ENCODE results near the gene ZNF771.
"Not testable (repeated sequence)": the region's sequence is repeated elsewhere in the genome, so short reads cannot be mapped to it uniquely, and the experiment has no call there.

Gene ZNF771

GRCh38 chr16:30380803-30381208, 26.6 kb upstream of the ZNF771 start:
- H3K4me3 ChIP-seq (ENCODE audit: low read length) = no peak overlapping the region
- TF ChIP-seq ZNF274 (IDR thresholded peaks at IDR 0.05; ENCODE audit: low read depth, low read length) = no peak

- H3K4me3 ChIP-seq (ENCODE audit: low read length) = peak overlapping the region; percentile 59; the same call in 1 of the 2 replicates
- no peak for TF ChIP-seq ZNF274 (IDR thresholded peaks at IDR 0.05; ENCODE audit: low read depth, low read length)
Measured at GRCh38 chr16:30381291-30382041, 25.9 kb upstream of the ZNF771 start.

- no peak for TF ChIP-seq ZNF274 (IDR thresholded peaks at IDR 0.05; ENCODE audit: low read depth, low read length)
Measured at GRCh38 chr16:30382111-30382881, 25.1 kb upstream of the ZNF771 start, which contains the start of gene SEPTIN1. Gene SEPTIN1, minus strand, starts transcription at chr16:30382561. Its CDS starts 19 bp downstream, at chr16:30382542.

GRCh38 chr16:30383521-30383920, 23.9 kb upstream of the ZNF771 start:
- H3K4me3 ChIP-seq (ENCODE audit: low read length) = no peak overlapping the region
- TF ChIP-seq ZNF274 (IDR thresholded peaks at IDR 0.05; ENCODE audit: low read depth, low read length) = no peak

More at GRCh38 chr16:30382111-30382881, 25.1 kb upstream of the ZNF771 start, which contains the start of gene SEPTIN1:
- peak within 1 kb of the TSS; percentile 59; the same call in 1 of the 2 replicates for H3K4me3 ChIP-seq (ENCODE audit: low read length)

GRCh38 chr16:30394592-30395154, 12.7 kb upstream of the ZNF771 start:
- no peak for TF ChIP-seq ZNF274 (IDR thresholded peaks at IDR 0.05; ENCODE audit: low read depth, low read length)
- H3K4me3 ChIP-seq (ENCODE audit: low read length) = peak overlapping the region; percentile 63

GRCh38 chr16:30395155-30395991, 12.0 kb upstream of the ZNF771 start, which contains the start of gene ZNF48:
Gene ZNF48, plus strand, starts transcription at chr16:30395420. Its CDS starts 375 bp downstream, at chr16:30395795.
- TF ChIP-seq ZNF274 (IDR thresholded peaks at IDR 0.05; ENCODE audit: low read depth, low read length) = no peak
- peak within 1 kb of the TSS; percentile 63 for H3K4me3 ChIP-seq (ENCODE audit: low read length)

- peak overlapping the region; percentile 63 for H3K4me3 ChIP-seq (ENCODE audit: low read length)
Measured at GRCh38 chr16:30395992-30396585, 11.3 kb upstream of the ZNF771 start.

GRCh38 chr16:30396627-30397026, 10.8 kb upstream of the ZNF771 start:
- not testable (repeated sequence) for H3K4me3 ChIP-seq (ENCODE audit: low read length)

More at GRCh38 chr16:30395992-30396585, 11.3 kb upstream of the ZNF771 start:
- no peak for TF ChIP-seq ZNF274 (IDR thresholded peaks at IDR 0.05; ENCODE audit: low read depth, low read length)

- no peak overlapping the region for H3K4me3 ChIP-seq (ENCODE audit: low read length)
- TF ChIP-seq ZNF274 (IDR thresholded peaks at IDR 0.05; ENCODE audit: low read depth, low read length) = no peak
Measured at GRCh38 chr16:30397056-30397455, 10.3 kb upstream of the ZNF771 start.

- no peak overlapping the region for H3K4me3 ChIP-seq (ENCODE audit: low read length)
- no peak for TF ChIP-seq ZNF274 (IDR thresholded peaks at IDR 0.05; ENCODE audit: low read depth, low read length)
Measured at GRCh38 chr16:30397776-30398660, 9.4 kb upstream of the ZNF771 start.

GRCh38 chr16:30398661-30399434, 8.6 kb upstream of the ZNF771 start:
- no peak for TF ChIP-seq ZNF274 (IDR thresholded peaks at IDR 0.05; ENCODE audit: low read depth, low read length)
- no peak overlapping the region for H3K4me3 ChIP-seq (ENCODE audit: low read length)

Measured in GM08714 (cell line).